Measurements from ENCODE around the gene TSPAN4. TPM values are rescaled to one million over a fixed set of nuclear protein-coding genes. Genes with fewer than 3 reads are reported as not detected.

The TSPAN4 gene
- total and polyA plus RNA-seq, 4 donors = 27.2 to 151 (median 78.6) TPM

- no peak overlapping the region for H3K27ac ChIP-seq (ENCODE audit: low read depth, low read length)
- H3K36me3 ChIP-seq (ENCODE audit: control insufficient read depth, insufficient read depth, low read length) = peaks cover 92% of the 10 kb centered on the region
- no peak overlapping the region for H3K4me3 ChIP-seq (ENCODE audit: low read depth, low read length)
- no peaks in the 10 kb centered on the region for H3K27me3 ChIP-seq (ENCODE audit: control insufficient read depth, insufficient read depth, low read length)
- no peak for DNase-seq (ENCODE audit: low read depth in 4 of 6, low spot score in 6 of 6)
- WGBS (ENCODE audit: insufficient coverage) = 84% methylated on average over 9 of the region's 10 CpGs
- H3K9me3 ChIP-seq (ENCODE audit: control insufficient read depth, insufficient read depth, low read length) = no peaks in the 10 kb centered on the region
- H3K4me1 ChIP-seq (ENCODE audit: control insufficient read depth, insufficient read depth, low read length) = peaks cover 7% of the 10 kb centered on the region
Observed at GRCh38 chr11:883527-883926, 40.9 kb downstream of the TSPAN4 start.

- 88% methylated on average over 16 of the region's 16 CpGs for WGBS (ENCODE audit: insufficient coverage)
- Histone ChIP-seq H3K27ac (ENCODE audit: low read depth, low read length) (no peak overlapping the region), H3K4me3 (ENCODE audit: low read depth, low read length) (no peak overlapping the region), H3K27me3 (ENCODE audit: control insufficient read depth, insufficient read depth, low read length) (no peaks in the 10 kb centered on the region), H3K36me3 (ENCODE audit: control insufficient read depth, insufficient read depth, low read length) (peaks cover 94% of the 10 kb centered on the region), H3K4me1 (ENCODE audit: control insufficient read depth, insufficient read depth, low read length) (peaks cover 17% of the 10 kb centered on the region), H3K9me3 (ENCODE audit: control insufficient read depth, insufficient read depth, low read length) (no peaks in the 10 kb centered on the region)
- no peak for DNase-seq (ENCODE audit: low read depth in 4 of 6, low spot score in 6 of 6)
Observed at GRCh38 chr11:884578-885070, 42.0 kb downstream of the TSPAN4 start.

GRCh38 chr11:886568-886967 lies 43.9 kb downstream of the TSPAN4 start:
- Histone ChIP-seq H3K4me3 (ENCODE audit: low read depth, low read length) (no peak overlapping the region), H3K27ac (ENCODE audit: low read depth, low read length) (no peak overlapping the region), H3K9me3 (ENCODE audit: control insufficient read depth, insufficient read depth, low read length) (no peaks in the 10 kb centered on the region), H3K4me1 (ENCODE audit: control insufficient read depth, insufficient read depth, low read length) (peaks cover 36% of the 10 kb centered on the region), H3K27me3 (ENCODE audit: control insufficient read depth, insufficient read depth, low read length) (no peaks in the 10 kb centered on the region), H3K36me3 (ENCODE audit: control insufficient read depth, insufficient read depth, low read length) (peaks cover 96% of the 10 kb centered on the region)
- 94% methylated on average over 17 of the region's 17 CpGs for WGBS (ENCODE audit: insufficient coverage)
- no peak for DNase-seq (ENCODE audit: low read depth in 4 of 6, low spot score in 6 of 6)

- Histone ChIP-seq H3K36me3 (ENCODE audit: control insufficient read depth, insufficient read depth, low read length) (peaks cover 94% of the 10 kb centered on the region), H3K27ac (ENCODE audit: low read depth, low read length) (no peak overlapping the region), H3K4me3 (ENCODE audit: low read depth, low read length) (no peak overlapping the region), H3K9me3 (ENCODE audit: control insufficient read depth, insufficient read depth, low read length) (no peaks in the 10 kb centered on the region), H3K27me3 (ENCODE audit: control insufficient read depth, insufficient read depth, low read length) (no peaks in the 10 kb centered on the region), H3K4me1 (ENCODE audit: control insufficient read depth, insufficient read depth, low read length) (peaks cover 46% of the 10 kb centered on the region)
- 88% methylated on average over 14 of the region's 14 CpGs for WGBS (ENCODE audit: insufficient coverage)
- DNase-seq (ENCODE audit: low read depth in 4 of 6, low spot score in 6 of 6) = no peak
Observed at GRCh38 chr11:887589-887988, 44.9 kb downstream of the TSPAN4 start.

GRCh38 chr11:888310-889212 lies 45.9 kb downstream of the TSPAN4 start:
- H3K9me3 ChIP-seq (ENCODE audit: control insufficient read depth, insufficient read depth, low read length) = no peaks in the 10 kb centered on the region
- WGBS (ENCODE audit: insufficient coverage) = 82% methylated on average over 45 of the region's 45 CpGs
- H3K4me1 ChIP-seq (ENCODE audit: control insufficient read depth, insufficient read depth, low read length) = peaks cover 48% of the 10 kb centered on the region
- H3K4me3 ChIP-seq (ENCODE audit: low read depth, low read length) = no peak overlapping the region
- H3K27ac ChIP-seq (ENCODE audit: low read depth, low read length) = no peak overlapping the region
- DNase-seq (ENCODE audit: low read depth in 4 of 6, low spot score in 6 of 6) = peak in 1 of 6 donors; percentile 54
- peaks cover 94% of the 10 kb centered on the region for H3K36me3 ChIP-seq (ENCODE audit: control insufficient read depth, insufficient read depth, low read length)
- H3K27me3 ChIP-seq (ENCODE audit: control insufficient read depth, insufficient read depth, low read length) = no peaks in the 10 kb centered on the region

GRCh38 chr11:889257-889656 lies 46.6 kb downstream of the TSPAN4 start:
- Histone ChIP-seq H3K9me3 (ENCODE audit: control insufficient read depth, insufficient read depth, low read length) (no peaks in the 10 kb centered on the region), H3K4me3 (ENCODE audit: low read depth, low read length) (no peak overlapping the region), H3K27me3 (ENCODE audit: control insufficient read depth, insufficient read depth, low read length) (no peaks in the 10 kb centered on the region), H3K4me1 (ENCODE audit: control insufficient read depth, insufficient read depth, low read length) (peaks cover 48% of the 10 kb centered on the region), H3K36me3 (ENCODE audit: control insufficient read depth, insufficient read depth, low read length) (peaks cover 93% of the 10 kb centered on the region), H3K27ac (ENCODE audit: low read depth, low read length) (no peak overlapping the region)
- peak in 1 of 6 donors; percentile 36 for DNase-seq (ENCODE audit: low read depth in 4 of 6, low spot score in 6 of 6)
- 79% methylated on average over 13 of the region's 13 CpGs for WGBS (ENCODE audit: insufficient coverage)

- Histone ChIP-seq H3K4me3 (ENCODE audit: low read depth, low read length) (no peak overlapping the region), H3K27me3 (ENCODE audit: control insufficient read depth, insufficient read depth, low read length) (no peaks in the 10 kb centered on the region), H3K27ac (ENCODE audit: low read depth, low read length) (peak overlapping the region; percentile 33), H3K9me3 (ENCODE audit: control insufficient read depth, insufficient read depth, low read length) (no peaks in the 10 kb centered on the region), H3K36me3 (ENCODE audit: control insufficient read depth, insufficient read depth, low read length) (peaks cover 93% of the 10 kb centered on the region), H3K4me1 (ENCODE audit: control insufficient read depth, insufficient read depth, low read length) (peaks cover 48% of the 10 kb centered on the region)
- WGBS (ENCODE audit: insufficient coverage) = 74% methylated on average over 32 of the region's 32 CpGs
- DNase-seq (ENCODE audit: low read depth in 4 of 6, low spot score in 6 of 6) = no peak
Observed at GRCh38 chr11:889687-890475, 47.2 kb downstream of the TSPAN4 start.

- 24% methylated on average over 15 of the region's 27 CpGs for WGBS (ENCODE audit: insufficient coverage)
- H3K27me3 ChIP-seq (ENCODE audit: control insufficient read depth, insufficient read depth, low read length) = no peaks in the 10 kb centered on the region
Observed at GRCh38 chr11:890794-891540, 48.3 kb downstream of the TSPAN4 start.

GRCh38 chr11:893008-893654 lies 50.5 kb downstream of the TSPAN4 start:
- Histone ChIP-seq H3K4me3 (ENCODE audit: low read depth, low read length) (no peak overlapping the region), H3K4me1 (ENCODE audit: control insufficient read depth, insufficient read depth, low read length) (peaks cover 45% of the 10 kb centered on the region), H3K9me3 (ENCODE audit: control insufficient read depth, insufficient read depth, low read length) (no peaks in the 10 kb centered on the region), H3K27ac (ENCODE audit: low read depth, low read length) (no peak overlapping the region), H3K36me3 (ENCODE audit: control insufficient read depth, insufficient read depth, low read length) (peaks cover 90% of the 10 kb centered on the region), H3K27me3 (ENCODE audit: control insufficient read depth, insufficient read depth, low read length) (no peaks in the 10 kb centered on the region)
- 88% methylated on average over 9 of the region's 13 CpGs for WGBS (ENCODE audit: insufficient coverage)
- no peak for DNase-seq (ENCODE audit: low read depth in 4 of 6, low spot score in 6 of 6)

More at GRCh38 chr11:890794-891540, 48.3 kb downstream of the TSPAN4 start:
- no peaks in the 10 kb centered on the region for H3K9me3 ChIP-seq (ENCODE audit: control insufficient read depth, insufficient read depth, low read length)
- DNase-seq (ENCODE audit: low read depth in 4 of 6, low spot score in 6 of 6) = peak in 3 of 6 donors; percentile 41 to 90 (median 74)
- peaks cover 95% of the 10 kb centered on the region for H3K36me3 ChIP-seq (ENCODE audit: control insufficient read depth, insufficient read depth, low read length)
- H3K27ac ChIP-seq (ENCODE audit: low read depth, low read length) = peak overlapping the region; percentile 33
- H3K4me1 ChIP-seq (ENCODE audit: control insufficient read depth, insufficient read depth, low read length) = peaks cover 48% of the 10 kb centered on the region
- H3K4me3 ChIP-seq (ENCODE audit: low read depth, low read length) = no peak overlapping the region

Data from spinal cord (tissue), 10 donors.